PC-3 (cell line): ENCODE measurements around the gene GAB4.
"Not testable (repeated sequence)": the region's sequence is repeated elsewhere in the genome, so short reads cannot be mapped to it uniquely, and the experiment has no call there.

Experiments
- EZH2 ChIP-seq: fragments of 300-600 bp; sonication (generic); IDR thresholded peaks from one replicate; pipeline ENCODE4 v1.6.1; 2017; ENCODE audit warnings: antibody characterized with exemption, mild to moderate bottlenecking, low read length; ENCODE audit not compliant: unreplicated experiment
- TF ChIP-seq, protein P1 (sequence below): fragments of 300-600 bp; sonication (generic); conservative IDR thresholded peaks from 2 replicates; pipeline ENCODE4 v1.5.1; 2017; ENCODE audit warnings: antibody characterized with exemption, low read depth, mild to moderate bottlenecking, low read length

DNA sequence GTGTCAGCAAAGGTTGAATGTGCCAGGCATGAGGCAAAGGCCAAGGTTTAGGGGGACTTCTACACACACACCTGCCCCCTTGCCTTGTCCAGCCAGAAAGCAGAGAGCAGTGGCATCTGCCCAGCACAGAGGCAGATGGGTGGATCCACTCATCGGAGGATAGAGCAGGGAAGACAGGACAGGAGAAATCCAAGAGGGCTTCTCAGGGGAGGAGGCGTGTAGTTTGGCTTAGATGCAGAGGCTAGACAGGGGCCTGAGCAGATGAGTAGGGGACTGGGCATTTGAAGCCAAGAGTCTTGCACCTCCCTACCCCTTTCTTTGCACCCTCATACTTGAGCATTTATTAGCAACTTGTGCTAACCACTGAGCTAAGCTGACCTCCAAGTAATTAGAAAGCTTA lies 26.5 kb upstream of the GAB4 start:
- TF ChIP-seq, protein P1, sequence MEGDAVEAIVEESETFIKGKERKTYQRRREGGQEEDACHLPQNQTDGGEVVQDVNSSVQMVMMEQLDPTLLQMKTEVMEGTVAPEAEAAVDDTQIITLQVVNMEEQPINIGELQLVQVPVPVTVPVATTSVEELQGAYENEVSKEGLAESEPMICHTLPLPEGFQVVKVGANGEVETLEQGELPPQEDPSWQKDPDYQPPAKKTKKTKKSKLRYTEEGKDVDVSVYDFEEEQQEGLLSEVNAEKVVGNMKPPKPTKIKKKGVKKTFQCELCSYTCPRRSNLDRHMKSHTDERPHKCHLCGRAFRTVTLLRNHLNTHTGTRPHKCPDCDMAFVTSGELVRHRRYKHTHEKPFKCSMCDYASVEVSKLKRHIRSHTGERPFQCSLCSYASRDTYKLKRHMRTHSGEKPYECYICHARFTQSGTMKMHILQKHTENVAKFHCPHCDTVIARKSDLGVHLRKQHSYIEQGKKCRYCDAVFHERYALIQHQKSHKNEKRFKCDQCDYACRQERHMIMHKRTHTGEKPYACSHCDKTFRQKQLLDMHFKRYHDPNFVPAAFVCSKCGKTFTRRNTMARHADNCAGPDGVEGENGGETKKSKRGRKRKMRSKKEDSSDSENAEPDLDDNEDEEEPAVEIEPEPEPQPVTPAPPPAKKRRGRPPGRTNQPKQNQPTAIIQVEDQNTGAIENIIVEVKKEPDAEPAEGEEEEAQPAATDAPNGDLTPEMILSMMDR = not testable (repeated sequence)
- TF ChIP-seq EZH2 = not testable (repeated sequence)
